Stimulated activated CD8-positive, alpha-beta memory T cell treated with anti-CD3 and anti-CD28 coated beads, Interleukin-4, amount 100 ng/mL, for 24 hours (primary cell): ENCODE results near the gene SAMD1.
A peak's percentile ranks its signal among the peaks of the same experiment; 100 is the strongest.
"Not testable (repeated sequence)": the region's sequence is repeated elsewhere in the genome, so short reads cannot be mapped to it uniquely, and the experiment has no call there.

Experiments used
- DNase-seq: peaks from one replicate; pipeline ENCODE4 v3.0.0-alpha.2; 2020; ENCODE audit warnings: low read depth

Gene SAMD1

GRCh38 chr19:14061081-14061749 lies 29.3 kb downstream of the SAMD1 start:
- no peak for DNase-seq

- no peak for DNase-seq
Measured at GRCh38 chr19:14059652-14060155, 30.8 kb downstream of the SAMD1 start.

GRCh38 chr19:14059093-14059480 lies 31.5 kb downstream of the SAMD1 start:
- DNase-seq, result no peak

- DNase-seq, result no peak
Measured at GRCh38 chr19:14058182-14059092, 32.1 kb downstream of the SAMD1 start.

- DNase-seq, result no peak
Measured at GRCh38 chr19:14056741-14057356, 33.7 kb downstream of the SAMD1 start.

- DNase-seq, result no peak
Measured at GRCh38 chr19:14056069-14056666, 34.4 kb downstream of the SAMD1 start.

- DNase-seq, result no peak
Measured at GRCh38 chr19:14055396-14055795, 35.2 kb downstream of the SAMD1 start.

- no peak for DNase-seq
Measured at GRCh38 chr19:14054721-14055120, 35.8 kb downstream of the SAMD1 start.

- DNase-seq, result no peak
Measured at GRCh38 chr19:14054099-14054498, 36.5 kb downstream of the SAMD1 start.

- no peak for DNase-seq
Measured at GRCh38 chr19:14053500-14053899, 37.1 kb downstream of the SAMD1 start.

GRCh38 chr19:14053032-14053431 lies 37.5 kb downstream of the SAMD1 start:
- DNase-seq, result no peak

GRCh38 chr19:14052470-14052869 lies 38.1 kb downstream of the SAMD1 start:
- no peak for DNase-seq

- DNase-seq, result no peak
Measured at GRCh38 chr19:14051980-14052379, 38.6 kb downstream of the SAMD1 start.

- not testable (repeated sequence) for DNase-seq
Measured at GRCh38 chr19:14050961-14051360, 39.6 kb downstream of the SAMD1 start.

- DNase-seq, result no peak
Measured at GRCh38 chr19:14050512-14050911, 40.0 kb downstream of the SAMD1 start.

GRCh38 chr19:14048443-14049153 lies 42.0 kb downstream of the SAMD1 start:
- peak; percentile 67 for DNase-seq

- DNase-seq, result not testable (repeated sequence)
Measured at GRCh38 chr19:14047866-14048265, 42.7 kb downstream of the SAMD1 start.

GRCh38 chr19:14042659-14043608 lies 47.6 kb downstream of the SAMD1 start:
- DNase-seq, result peak; percentile 19

- DNase-seq, result no peak
Measured at GRCh38 chr19:14039181-14039580, 51.4 kb downstream of the SAMD1 start.
